Right lung (tissue), 5 donors: ENCODE measurements around the gene SHC1. TPM values are rescaled to one million over a fixed set of nuclear protein-coding genes. Genes with fewer than 3 reads are reported as not detected.
"Not testable (repeated sequence)": the region's sequence is repeated elsewhere in the genome, so short reads cannot be mapped to it uniquely, and the experiment has no call there.

Source experiments
- DNase-seq, 2 donors: peaks; one replicate each; pipeline ENCODE4 v3.0.0-alpha.2; 2013
- polyA plus RNA-seq, 5 donors: library from polyadenylated mRNA; unstranded; fragments of 120-200 nt; gene quantifications; one replicate each; pipeline versions ENCODE4 v1.2.1 to v1.2.3, GENCODE V29; 2013; ENCODE audit warnings: inconsistent platforms in 1 of 5, low replicate concordance in 1 of 5; ENCODE audit not compliant: insufficient read length in 5 of 5, insufficient read depth in 1 of 5

SHC1 gene
- polyA plus RNA-seq, 5 donors = 121 to 136 (median 123) TPM

GRCh38 chr1:154998201-154998780, 27.7 kb upstream of the SHC1 start:
- DNase-seq = no peak

- no peak for DNase-seq
These were observed 26.6 kb upstream of the SHC1 start for GRCh38 chr1:154996966-154997701.

GRCh38 chr1:154995301-154995983, 24.9 kb upstream of the SHC1 start:
- DNase-seq = peak in 1 of 2 donors; percentile 47

- no peak for DNase-seq
These were observed 24.0 kb upstream of the SHC1 start for GRCh38 chr1:154994591-154994990.

GRCh38 chr1:154994269-154994587, 23.7 kb upstream of the SHC1 start:
- DNase-seq = no peak

- no peak for DNase-seq
These were observed 23.2 kb upstream of the SHC1 start, which contains the start of gene LENEP for GRCh38 chr1:154993572-154994268. TSS of gene LENEP (plus strand) at chr1:154993586. CDS start at chr1:154993608, 22 bp downstream.

- no peak for DNase-seq
These were observed 22.4 kb upstream of the SHC1 start for GRCh38 chr1:154992721-154993571.

GRCh38 chr1:154990276-154990675, 19.7 kb upstream of the SHC1 start:
- no peak for DNase-seq

- DNase-seq = no peak
These were observed 18.8 kb upstream of the SHC1 start for GRCh38 chr1:154989195-154989860.

- no peak for DNase-seq
These were observed 17.8 kb upstream of the SHC1 start for GRCh38 chr1:154988058-154988954.

GRCh38 chr1:154987326-154987725, 16.8 kb upstream of the SHC1 start:
- DNase-seq = no peak

GRCh38 chr1:154986736-154987135, 16.2 kb upstream of the SHC1 start:
- not testable (repeated sequence) for DNase-seq

- DNase-seq = no peak
These were observed 13.4 kb upstream of the SHC1 start for GRCh38 chr1:154983776-154984466.

- DNase-seq = peak; percentile 97 to 98
These were observed 12.5 kb upstream of the SHC1 start, which contains the start of gene FLAD1 for GRCh38 chr1:154982897-154983648. TSS of gene FLAD1 (plus strand) at chr1:154983344. CDS start at chr1:154983695, 351 bp downstream.

- no peak for DNase-seq
These were observed 11.8 kb upstream of the SHC1 start for GRCh38 chr1:154982341-154982740.

GRCh38 chr1:154978360-154978759, 7.8 kb upstream of the SHC1 start:
- DNase-seq = no peak

GRCh38 chr1:154977762-154978161, 7.2 kb upstream of the SHC1 start:
- DNase-seq = not testable (repeated sequence)

GRCh38 chr1:154975409-154976059, 5.0 kb upstream of the SHC1 start:
- DNase-seq = peak in 1 of 2 donors; percentile 64
